GM12891 (cell line): ENCODE data around the gene FAM110A.

Experiments
- PAX5 ChIP-seq: IDR thresholded peaks from 2 replicates; pipeline ENCODE4 v1.6.1; 2011; ENCODE audit warnings: low read length, moderate library complexity, mild to moderate bottlenecking; ENCODE audit not compliant: insufficient read depth, severe bottlenecking
- POLR2A ChIP-seq: IDR thresholded peaks from 2 replicates; pipeline ENCODE4 v1.6.1; 2011; ENCODE audit warnings: low read depth, low read length, control low read depth
- POLR2AphosphoS5 ChIP-seq: IDR thresholded peaks from 2 replicates; pipeline ENCODE4 v1.6.1; 2011; ENCODE audit warnings: low read depth, low read length, control low read depth
- TAF1 ChIP-seq: IDR thresholded peaks from 2 replicates; pipeline ENCODE4 v1.6.1; 2011; ENCODE audit warnings: low read depth, low read length, control low read depth

- TF ChIP-seq POLR2AphosphoS5 (no peak), POLR2A (no peak), TAF1 (no peak), PAX5 (no peak)
Observed at GRCh38 chr20:839015-839414, 5.5 kb downstream of the FAM110A start.
